ENCODE results near the gene FNDC7.
"Not testable (repeated sequence)": the region's sequence is repeated elsewhere in the genome, so short reads cannot be mapped to it uniquely, and the experiment has no call there.

FNDC7 gene

GRCh38 chr1:108745980-108746381 lies 33.3 kb downstream of the FNDC7 start:
- no peak for DNase-seq

- DNase-seq: peak; percentile 99 to 100
Observed at GRCh38 chr1:108746382-108747170, 33.9 kb downstream of the FNDC7 start, which contains the start of gene STXBP3. Gene STXBP3, plus strand, starts transcription at chr1:108746674. Its CDS starts 64 bp downstream, at chr1:108746738.

GRCh38 chr1:108747171-108747850 lies 34.6 kb downstream of the FNDC7 start:
- peak; percentile 87 to 91 for DNase-seq

GRCh38 chr1:108747898-108748297 lies 35.2 kb downstream of the FNDC7 start:
- peak in 1 of 2 donors; percentile 64 for DNase-seq

GRCh38 chr1:108749081-108749480 lies 36.4 kb downstream of the FNDC7 start:
- peak in 1 of 2 donors; percentile 14 for DNase-seq

GRCh38 chr1:108750476-108751181 lies 37.9 kb downstream of the FNDC7 start:
- no peak for DNase-seq

- no peak for DNase-seq
Observed at GRCh38 chr1:108753363-108753762, 40.7 kb downstream of the FNDC7 start.

- DNase-seq: no peak
Observed at GRCh38 chr1:108758796-108759195, 46.1 kb downstream of the FNDC7 start.

- DNase-seq: no peak
Observed at GRCh38 chr1:108767115-108767514, 54.4 kb downstream of the FNDC7 start.

GRCh38 chr1:108767708-108768107 lies 55.0 kb downstream of the FNDC7 start:
- DNase-seq: no peak

- no peak for DNase-seq
Observed at GRCh38 chr1:108777839-108778238, 65.1 kb downstream of the FNDC7 start.

GRCh38 chr1:108779455-108779854 lies 66.7 kb downstream of the FNDC7 start:
- DNase-seq: no peak

- DNase-seq: no peak
Observed at GRCh38 chr1:108780937-108781574, 68.3 kb downstream of the FNDC7 start.

- not testable (repeated sequence) for DNase-seq
Observed at GRCh38 chr1:108781575-108781944, 68.9 kb downstream of the FNDC7 start.

- no peak for DNase-seq
Observed at GRCh38 chr1:108785264-108785663, 72.6 kb downstream of the FNDC7 start.

- DNase-seq: no peak
Observed at GRCh38 chr1:108785880-108786279, 73.2 kb downstream of the FNDC7 start.

GRCh38 chr1:108791790-108792189 lies 79.1 kb downstream of the FNDC7 start:
- no peak for DNase-seq
